Measurements from ENCODE around the gene PSMB11.

Gene PSMB11

DNA sequence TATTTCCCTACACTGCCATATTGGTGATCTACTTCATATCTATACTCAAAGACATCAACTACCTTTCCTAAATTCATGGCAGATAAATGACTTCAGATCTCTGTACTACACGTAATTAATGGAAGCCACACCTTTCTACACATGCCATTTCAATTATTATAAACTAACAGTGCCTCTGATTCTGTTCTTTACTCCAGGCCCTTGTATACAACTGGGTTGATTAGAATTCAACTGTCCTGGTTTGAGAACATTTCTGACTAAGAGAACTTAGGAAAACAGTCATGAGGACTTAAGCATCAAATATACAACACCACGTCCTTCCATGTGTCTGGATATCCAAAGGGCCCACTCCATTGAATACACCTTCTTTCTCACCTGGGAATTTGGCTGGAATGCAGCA, 51.1 kb downstream of the PSMB11 start:
- peak overlapping the region; percentile 91 for H3K4me3 ChIP-seq (ENCODE audit: low read depth, low read length)

DNA sequence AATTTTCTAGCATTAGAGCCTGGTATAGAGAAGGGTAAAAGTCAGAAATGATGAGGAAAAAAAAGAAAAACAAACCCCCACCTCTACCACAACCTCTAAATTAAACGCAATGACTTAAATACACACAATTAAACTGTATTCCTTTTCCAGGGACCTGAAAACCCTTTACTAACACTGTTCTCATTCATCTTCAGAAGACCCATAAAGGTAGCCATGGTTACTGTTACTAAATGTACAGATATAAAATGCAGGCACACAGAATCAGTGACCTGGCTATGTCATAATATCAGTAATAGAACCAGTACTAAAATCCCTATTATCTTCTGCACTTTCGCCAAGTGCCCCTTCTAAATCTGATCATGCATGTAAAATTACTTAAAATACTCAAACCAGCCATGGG, 51.5 kb downstream of the PSMB11 start:
- H3K36me3 ChIP-seq (ENCODE audit: control insufficient read depth, insufficient read depth, low read length), result peaks cover 64% of the 10 kb centered on the region
- no peak overlapping the region for H3K27ac ChIP-seq (ENCODE audit: low read depth, low read length)
- H3K27me3 ChIP-seq (ENCODE audit: control insufficient read depth, insufficient read depth, low read length), result no peaks in the 10 kb centered on the region
- H3K4me1 ChIP-seq (ENCODE audit: control insufficient read depth, insufficient read depth, low read length), result peaks cover 4% of the 10 kb centered on the region
- H3K4me3 ChIP-seq (ENCODE audit: low read depth, low read length), result peak overlapping the region; percentile 91
- H3K9ac ChIP-seq (ENCODE audit: low read length), result no peak overlapping the region
- H3K9me3 ChIP-seq (ENCODE audit: control insufficient read depth, insufficient read depth, low read depth, low read length), result no peaks in the 10 kb centered on the region

More for the DNA sequence above, 51.1 kb downstream of the PSMB11 start:
- H3K9ac ChIP-seq (ENCODE audit: low read length), result no peak overlapping the region
- no peak overlapping the region for H3K27ac ChIP-seq (ENCODE audit: low read depth, low read length)
- H3K36me3 ChIP-seq (ENCODE audit: control insufficient read depth, insufficient read depth, low read length), result peaks cover 64% of the 10 kb centered on the region
- no peaks in the 10 kb centered on the region for H3K27me3 ChIP-seq (ENCODE audit: control insufficient read depth, insufficient read depth, low read length)
- no peaks in the 10 kb centered on the region for H3K9me3 ChIP-seq (ENCODE audit: control insufficient read depth, insufficient read depth, low read depth, low read length)
- peaks cover 4% of the 10 kb centered on the region for H3K4me1 ChIP-seq (ENCODE audit: control insufficient read depth, insufficient read depth, low read length)
